ENCODE data around the gene MVD.

Gene MVD

DNA sequence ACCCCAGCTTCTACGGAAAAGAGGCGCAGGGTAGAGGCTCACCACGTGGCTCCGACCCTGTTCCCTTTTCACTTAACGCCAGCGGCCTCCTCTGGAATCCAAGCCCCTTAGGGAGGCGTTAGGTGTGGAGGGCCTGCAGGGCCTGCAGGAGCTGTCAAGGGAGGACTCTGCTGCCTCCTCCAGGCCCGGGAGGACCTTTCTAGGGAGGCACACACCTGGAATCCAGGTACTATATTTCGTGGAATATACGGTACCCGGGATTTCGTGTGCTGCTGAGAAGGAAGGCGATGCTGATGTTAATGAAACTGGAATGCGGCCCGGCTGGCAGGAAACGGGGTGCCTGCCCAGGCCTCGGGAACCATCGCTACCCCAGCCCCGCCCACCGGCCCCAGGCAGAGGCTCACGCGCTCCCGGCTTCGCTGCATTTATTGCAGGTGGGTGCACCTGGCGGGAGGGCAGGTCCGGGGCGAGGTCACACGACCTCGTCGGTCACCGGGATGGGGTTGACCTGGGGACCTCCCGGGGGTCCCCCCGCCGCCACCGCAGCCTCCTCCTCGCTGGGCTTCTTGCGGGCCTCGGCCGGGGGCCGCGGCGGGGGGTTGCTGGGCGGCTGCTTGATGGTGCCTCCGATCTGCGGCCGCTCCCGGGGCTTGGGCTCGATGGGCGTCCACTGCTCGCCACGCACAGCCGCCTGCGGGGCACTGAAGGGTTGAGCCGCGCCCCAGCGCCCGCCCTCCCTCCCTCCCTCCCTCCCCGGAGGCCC lies 19.8 kb downstream of the MVD start:
- no peak for FAIRE-seq

DNA sequence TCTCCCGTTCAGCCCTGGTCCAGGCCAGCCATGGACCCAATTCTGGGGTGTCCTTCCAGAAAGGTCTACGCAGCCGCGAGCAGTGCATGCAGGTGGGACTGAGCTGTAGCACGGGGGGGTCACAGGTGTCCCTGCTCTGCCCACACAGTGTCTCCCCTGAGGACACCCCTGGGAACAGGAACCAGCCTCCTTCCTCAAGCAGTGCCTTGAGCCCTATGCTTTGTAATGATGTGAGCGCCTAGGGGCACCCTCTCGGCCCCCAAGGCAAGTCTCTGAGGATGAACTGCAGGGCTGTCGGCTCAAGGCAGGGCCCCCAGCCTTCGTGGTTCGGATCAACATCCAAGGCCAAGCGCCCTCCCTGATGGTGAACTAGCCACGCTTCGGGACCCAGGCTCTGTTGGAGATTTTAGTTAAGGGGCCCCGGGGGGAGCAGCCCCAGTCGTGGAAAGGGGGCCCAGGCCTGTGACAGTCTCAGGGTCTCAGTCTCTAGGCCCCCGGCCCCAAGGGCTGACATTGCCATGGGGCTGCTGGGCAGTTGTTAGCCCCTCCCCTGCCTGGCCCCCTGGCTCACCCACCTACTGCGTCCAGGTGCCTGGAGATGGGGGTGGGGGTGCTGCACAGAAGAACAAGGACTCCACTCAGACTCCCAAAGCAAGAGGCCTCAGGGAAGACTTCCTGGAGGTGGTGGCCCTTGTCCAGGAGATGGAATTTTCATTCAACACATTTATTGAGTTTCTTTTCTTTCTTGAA lies 22.2 kb downstream of the MVD start:
- DNase-seq (ENCODE audit: low spot score) (no peak), FAIRE-seq (no peak)

More for the DNA sequence above, 19.8 kb downstream of the MVD start:
- DNase-seq (ENCODE audit: low spot score), result no peak

DNA sequence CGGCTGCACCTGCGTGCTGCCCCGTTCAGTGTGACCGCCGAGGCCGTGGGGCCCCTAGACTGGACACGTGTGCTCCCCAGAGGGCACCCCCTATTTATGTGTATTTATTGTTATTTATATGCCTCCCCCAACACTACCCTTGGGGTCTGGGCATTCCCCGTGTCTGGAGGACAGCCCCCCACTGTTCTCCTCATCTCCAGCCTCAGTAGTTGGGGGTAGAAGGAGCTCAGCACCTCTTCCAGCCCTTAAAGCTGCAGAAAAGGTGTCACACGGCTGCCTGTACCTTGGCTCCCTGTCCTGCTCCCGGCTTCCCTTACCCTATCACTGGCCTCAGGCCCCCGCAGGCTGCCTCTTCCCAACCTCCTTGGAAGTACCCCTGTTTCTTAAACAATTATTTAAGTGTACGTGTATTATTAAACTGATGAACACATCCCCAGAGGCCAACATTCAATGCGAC lies 22.8 kb downstream of the MVD start:
- FAIRE-seq, result no peak

DNA sequence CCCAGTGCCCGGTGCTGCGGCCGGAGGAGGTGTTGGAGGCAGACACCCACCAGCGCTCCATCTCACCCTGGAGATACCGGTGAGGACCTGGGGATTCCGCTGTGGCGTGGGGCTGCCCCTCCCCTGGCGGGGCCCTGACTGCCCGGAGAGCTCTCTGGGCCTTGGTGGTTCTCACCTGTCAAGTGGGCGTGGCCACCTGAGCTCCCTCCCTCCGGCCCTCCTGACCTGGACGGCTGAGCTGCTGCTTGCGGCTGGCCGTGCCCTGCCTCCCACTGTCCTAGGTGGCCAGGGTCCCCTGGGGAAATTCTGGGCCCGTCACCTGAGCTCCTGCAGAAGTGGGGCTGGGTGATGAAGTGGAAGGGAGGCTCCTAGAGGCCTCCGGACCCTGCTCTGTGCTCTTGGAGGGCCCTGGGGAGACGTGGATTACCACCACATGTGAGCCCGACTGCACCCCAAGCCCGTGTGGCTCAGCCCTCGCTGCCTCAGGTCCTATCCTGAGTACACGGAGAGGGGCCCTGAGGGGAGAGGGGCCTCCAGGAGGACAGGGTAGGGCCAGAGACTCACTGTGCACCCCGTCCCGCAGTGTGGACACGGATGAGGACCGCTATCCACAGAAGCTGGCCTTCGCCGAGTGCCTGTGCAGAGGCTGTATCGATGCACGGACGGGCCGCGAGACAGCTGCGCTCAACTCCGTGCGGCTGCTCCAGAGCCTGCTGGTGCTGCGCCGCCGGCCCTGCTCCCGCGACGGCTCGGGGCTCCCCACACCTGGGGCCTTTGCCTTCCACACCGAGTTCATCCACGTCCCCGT lies 23.5 kb downstream of the MVD start:
- FAIRE-seq (no peak), DNase-seq (ENCODE audit: low spot score) (no peak)

More for the DNA sequence above, 22.8 kb downstream of the MVD start:
- no peak for DNase-seq (ENCODE audit: low spot score)

DNA sequence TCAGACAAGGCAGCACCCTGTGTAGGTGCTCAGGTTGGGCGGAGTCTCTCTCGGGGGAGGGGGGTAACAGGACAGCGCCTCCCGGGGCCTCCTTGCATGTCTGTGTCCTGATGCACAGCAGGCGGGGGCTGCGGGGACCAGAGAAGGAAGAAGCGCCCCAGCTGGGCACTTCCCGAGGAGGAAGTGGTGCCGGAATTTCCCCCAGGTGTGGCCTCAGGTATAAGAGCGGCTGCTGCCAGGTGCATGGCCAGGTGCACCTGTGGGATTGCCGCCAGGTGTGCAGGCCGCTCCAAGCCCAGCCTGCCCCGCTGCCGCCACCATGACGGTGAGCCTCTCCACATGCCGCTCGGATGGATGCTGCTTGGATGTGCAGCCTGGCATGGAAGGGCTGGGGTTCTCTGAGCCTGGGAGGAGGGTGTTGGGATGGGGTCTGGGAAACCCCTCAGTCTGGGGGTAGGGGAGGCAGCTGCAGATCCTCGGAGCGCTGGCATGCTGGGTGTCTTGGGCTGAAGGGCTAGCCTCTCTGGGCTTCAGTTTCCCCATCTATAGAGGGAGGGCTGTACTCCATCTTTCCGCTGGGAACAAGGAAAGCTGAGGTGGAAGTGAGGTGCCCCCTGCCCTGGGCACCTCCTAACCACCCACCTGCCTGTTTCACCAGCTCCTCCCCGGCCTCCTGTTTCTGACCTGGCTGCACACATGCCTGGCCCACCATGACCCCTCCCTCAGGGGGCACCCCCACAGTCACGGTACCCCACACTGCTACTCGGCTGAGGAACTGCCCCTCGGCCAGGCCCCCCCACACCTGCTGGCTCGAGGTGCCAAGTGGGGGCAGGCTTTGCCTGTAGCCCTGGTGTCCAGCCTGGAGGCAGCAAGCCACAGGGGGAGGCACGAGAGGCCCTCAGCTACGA lies 24.3 kb downstream of the MVD start, which contains the start of gene IL17C:
Gene IL17C (plus strand): TSS at position 250 of the 908 bp plus-strand sequence. CDS start 70 bp downstream, at position 320.
- FAIRE-seq (no peak), DNase-seq (ENCODE audit: low spot score) (no peak)

DNA sequence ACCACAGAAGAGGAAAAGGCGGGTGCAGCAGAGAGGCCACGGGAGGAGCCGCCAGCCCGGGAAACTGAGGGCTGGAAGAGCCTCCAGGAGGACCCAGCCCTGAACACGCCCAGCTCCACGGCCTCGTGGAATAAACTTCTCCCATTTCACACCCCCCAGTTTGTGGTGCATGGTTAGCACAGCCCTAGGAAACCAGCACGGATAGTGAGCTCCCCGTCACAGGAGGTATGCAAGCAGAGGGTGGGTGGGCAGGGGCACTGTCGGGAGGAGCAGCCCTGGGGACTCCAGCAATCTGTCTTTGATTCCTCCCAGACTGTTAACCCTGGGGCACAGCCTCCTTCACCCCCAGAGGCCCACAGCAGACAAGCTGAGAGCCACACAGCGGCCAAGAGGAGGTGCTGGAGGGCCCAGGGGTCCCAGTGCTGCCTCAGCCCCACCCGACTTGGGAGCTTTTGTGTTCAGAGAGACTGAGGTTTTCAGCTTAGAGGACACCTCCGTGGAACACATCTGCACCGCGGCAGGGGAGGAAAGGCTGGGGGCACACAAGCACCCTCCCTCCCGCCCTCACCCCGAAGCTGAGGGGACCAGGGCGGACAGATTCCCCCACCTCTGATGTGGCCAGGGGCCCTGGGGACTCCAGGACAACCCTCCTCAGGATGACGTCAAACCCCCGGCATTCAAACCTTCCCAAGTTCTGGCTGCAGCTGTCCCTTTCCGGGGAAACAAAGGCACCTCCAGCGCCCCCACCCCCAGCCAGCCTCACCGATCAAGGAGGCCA lies 26.2 kb downstream of the MVD start:
- FAIRE-seq (no peak), DNase-seq (ENCODE audit: low spot score) (no peak)

DNA sequence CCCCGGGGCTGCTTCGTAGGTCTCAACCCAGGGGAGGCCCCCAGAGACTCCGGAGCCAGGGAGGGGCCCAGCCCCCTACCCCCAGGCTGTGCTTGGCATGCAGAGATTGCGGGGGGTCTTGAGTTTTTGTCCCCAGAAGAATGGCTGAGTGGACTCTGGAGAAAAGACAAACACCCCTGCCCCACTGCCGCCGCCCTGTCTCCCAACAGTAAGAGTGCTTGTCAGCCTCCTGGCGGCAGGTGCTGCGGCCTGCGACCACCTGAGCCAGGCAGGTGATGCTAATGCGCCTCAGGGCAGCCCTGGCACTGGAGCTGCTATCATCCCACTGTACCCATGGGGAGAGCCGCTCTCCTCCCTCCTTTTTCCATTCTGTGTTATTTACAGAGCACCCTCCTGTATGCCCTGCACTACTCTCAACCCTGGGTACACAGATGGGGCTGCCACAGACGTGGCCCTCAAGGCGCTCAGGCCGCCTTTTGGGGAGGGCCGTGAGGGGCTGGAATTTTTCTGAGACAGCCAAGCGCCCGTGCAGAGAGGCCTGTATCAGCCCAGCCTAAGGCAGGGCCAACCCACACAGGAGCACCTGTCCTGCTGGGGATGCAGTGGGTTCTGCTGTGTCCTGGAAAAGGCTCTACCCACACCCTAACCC lies 27.1 kb downstream of the MVD start:
- no peak for FAIRE-seq

DNA sequence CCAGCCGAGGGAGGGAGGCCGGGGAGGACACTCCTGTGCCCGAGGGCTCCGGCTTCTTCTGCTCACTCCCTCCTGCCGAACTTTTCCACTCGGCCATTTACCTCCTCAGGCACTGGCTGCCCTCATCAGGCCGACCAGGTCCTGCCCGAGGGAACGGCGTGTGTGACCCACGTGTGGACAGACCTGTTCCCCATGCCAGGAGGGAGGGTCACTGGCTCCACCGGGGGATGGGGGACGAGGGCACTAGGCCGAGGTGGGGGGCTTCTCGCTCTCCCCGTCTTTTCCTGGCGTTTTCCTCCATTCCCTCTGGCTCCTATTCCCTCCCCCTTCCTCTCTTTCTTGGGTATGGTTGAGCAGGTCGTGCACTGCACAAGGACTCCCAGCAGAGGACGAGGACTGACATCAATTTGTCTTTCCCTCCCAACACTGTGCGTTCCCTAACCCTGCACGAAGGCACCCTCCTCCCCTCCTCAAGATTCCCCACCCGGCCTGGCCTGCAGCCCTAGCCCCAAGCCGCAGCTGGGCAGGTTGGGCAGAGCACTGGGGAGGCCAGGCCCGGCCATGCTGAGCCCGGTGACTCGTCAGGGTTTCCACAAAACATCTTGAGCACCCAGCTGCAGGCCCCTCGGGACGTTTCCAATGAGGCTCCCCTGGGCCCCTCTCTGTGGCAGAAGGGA lies 27.8 kb downstream of the MVD start:
- no peak for DNase-seq (ENCODE audit: low spot score)

More for the DNA sequence above, 27.1 kb downstream of the MVD start:
- no peak for DNase-seq (ENCODE audit: low spot score)

DNA sequence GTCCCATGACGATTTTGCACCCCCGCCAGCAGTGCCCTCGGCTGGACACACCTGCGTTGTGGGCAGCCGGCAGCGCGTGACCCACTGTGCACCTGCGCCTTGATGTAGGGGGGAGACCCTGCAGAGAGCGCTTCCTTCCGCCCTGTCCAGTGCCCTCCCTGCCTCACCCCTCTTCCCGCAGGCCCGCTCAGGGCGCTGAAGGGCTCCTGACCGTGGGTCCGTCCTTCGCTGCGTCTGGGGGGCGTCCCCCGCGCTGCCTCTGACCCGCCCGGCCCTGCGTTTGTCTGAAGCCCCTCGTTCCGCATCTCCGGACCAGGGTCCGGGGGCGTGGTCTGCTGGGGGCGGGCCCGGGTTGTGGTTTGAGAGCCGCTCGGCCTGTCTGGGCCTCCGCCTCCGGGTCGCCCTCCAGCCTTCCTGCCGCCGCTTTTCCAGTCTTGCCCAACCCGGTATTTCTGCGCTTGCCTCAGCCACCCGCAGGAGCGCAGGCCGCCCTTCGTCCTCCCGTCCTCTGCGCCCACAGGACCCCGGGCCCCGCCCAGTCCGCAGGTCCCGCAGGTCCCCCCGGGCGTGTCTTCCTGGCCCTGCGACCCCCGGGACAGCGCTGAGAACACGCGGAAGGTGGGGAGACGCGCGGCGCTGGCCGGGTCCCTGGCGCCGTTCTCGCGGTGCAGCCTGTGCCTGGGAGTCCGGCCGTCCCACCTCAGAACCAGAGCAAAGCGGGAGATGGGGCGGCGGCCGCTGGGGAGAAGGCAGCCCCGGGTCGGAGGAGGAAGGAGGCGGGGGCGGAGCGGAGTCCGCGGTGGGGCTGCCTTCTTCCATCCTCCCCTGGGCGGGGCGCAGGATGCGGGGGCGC lies 28.5 kb downstream of the MVD start:
- DNase-seq (ENCODE audit: low spot score) (no peak), FAIRE-seq (no peak)

More for the DNA sequence above, 27.8 kb downstream of the MVD start:
- FAIRE-seq, result no peak

DNA sequence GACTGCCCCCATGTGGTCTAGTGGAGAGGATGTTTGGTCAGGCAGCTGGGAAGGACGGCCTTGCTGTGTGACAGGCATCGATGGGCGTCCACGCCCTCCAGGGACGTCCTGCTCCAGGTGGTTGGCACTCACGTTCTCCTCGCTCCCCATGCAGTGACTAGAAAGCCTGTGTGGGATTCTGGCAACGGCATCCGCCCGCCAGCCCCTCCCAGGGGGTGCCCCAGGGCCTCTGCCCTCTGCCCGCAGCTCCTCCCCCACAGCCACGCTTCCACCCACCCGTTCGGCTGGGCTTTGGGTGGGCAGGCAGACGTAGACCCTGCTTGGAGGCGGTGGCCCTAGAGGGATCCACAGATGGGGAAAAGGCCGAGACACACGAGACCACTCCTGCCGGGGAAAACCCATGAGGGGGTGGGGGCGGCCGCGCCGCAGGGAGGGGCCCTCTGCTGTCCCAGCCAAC lies 29.2 kb downstream of the MVD start:
- DNase-seq (ENCODE audit: low spot score), result peak; percentile 25
- FAIRE-seq, result no peak

DNA sequence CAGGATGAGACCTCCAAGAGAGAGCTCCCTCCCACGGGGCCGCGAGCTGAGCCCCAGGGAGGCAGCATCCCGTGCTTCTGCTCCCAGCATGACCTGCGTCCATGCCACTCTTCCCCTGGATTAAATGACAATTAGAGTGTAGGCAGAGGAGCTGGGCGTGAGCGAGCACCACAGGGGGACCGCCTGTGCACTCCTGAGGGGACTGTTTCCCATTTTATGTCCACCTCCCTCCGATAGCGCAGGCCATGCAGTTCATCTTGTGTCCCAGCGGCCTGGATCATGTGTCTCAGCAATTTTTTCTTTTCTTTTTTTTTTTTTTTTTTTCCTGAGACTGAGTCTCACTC lies 30.3 kb downstream of the MVD start:
- FAIRE-seq, result no peak
- DNase-seq (ENCODE audit: low spot score), result no peak

DNA sequence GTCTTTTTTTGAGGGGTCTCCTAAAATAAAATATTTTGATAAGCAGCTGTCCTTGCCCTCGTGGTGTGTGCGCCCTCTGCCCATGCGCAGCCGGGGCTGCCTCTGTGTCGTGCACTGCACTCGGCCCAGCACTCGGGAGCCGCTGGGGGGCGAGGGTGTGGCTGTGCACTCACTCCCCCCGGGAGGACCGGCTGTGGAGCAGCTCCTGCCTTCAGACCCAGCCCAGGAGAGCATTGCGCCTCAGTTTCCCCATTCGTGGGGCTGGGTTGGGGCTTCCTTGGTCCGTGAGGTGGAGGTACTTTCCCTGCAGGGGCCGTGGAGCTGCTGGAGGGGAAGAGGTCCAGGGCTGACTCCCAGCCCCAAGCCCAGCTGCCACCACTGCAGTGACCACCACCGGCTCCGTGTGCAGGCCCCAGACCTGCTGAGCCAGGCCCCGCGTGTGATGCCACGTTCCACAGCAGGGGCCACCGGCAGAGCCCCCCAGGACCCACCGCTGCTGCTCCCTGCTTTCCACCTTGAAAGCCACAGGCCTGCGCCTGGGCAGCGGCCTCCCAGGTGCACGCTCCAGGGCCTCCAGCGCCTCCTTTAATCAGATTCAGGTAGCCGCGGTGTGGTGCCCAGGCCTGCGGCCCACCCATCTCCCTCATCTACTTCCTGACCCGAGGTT lies 30.8 kb downstream of the MVD start:
- no peak for FAIRE-seq
- DNase-seq (ENCODE audit: low spot score), result no peak

DNA sequence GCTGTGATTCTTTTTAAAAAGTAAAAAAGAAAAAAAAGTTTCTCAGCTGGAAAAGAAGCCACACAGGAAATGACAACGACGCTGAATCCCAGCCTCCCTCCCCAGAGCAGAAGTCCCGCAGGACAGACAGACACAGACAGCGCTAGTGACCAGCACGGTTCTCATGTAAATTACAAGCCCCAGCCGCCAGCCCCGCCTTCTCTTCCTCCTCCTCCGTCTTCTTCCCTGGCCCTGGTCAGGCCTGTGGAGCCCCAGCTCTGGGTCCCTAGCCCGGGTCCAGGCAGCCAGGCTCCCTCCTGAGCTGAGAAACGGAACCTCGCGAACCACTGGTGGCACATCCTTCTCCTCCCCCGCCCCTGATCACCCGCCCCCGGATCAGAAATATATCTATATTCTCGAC lies 31.5 kb downstream of the MVD start:
- FAIRE-seq (no peak), DNase-seq (ENCODE audit: low spot score) (no peak)

DNA sequence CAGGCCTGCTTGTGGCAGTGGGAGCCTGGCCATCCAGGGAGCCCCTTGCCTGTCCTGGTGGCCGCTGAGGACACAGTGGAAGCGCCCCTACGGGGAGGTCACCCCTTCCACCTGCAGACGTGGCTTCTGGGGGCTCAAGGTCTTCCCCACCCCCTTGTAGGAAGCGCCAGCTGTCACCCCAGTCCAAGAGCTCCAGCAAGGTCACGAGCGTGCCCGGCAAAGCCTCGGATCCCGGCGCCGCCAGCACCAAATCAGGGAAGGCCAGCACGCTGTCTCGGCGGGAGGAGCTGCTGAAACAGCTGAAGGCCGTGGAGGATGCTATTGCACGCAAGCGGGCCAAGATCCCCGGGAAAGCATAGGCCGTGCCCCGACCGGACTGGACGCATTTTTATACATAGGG lies 31.9 kb downstream of the MVD start:
- no peak for DNase-seq (ENCODE audit: low spot score)
- no peak for FAIRE-seq

DNA sequence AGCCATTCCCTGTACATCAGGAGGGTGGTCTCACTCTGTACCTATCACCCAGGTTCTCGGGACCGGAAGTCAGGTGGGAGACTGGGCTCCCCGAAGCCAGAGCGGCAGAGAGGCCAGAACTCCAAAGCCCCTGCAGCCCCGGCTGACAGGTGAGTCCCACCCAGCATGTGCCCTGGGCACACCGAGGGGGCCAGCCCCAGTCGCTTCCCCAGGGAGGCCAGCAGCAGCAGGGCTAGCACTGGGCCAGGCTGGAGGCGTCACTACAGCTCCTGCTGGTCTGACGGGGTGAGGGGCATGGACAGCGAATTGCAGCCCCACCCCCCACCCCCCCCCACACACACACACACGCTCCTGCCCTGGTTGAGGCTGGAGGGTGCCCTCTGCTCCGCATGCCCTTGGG lies 32.5 kb downstream of the MVD start:
- FAIRE-seq (no peak), DNase-seq (ENCODE audit: low spot score) (no peak)

DNA sequence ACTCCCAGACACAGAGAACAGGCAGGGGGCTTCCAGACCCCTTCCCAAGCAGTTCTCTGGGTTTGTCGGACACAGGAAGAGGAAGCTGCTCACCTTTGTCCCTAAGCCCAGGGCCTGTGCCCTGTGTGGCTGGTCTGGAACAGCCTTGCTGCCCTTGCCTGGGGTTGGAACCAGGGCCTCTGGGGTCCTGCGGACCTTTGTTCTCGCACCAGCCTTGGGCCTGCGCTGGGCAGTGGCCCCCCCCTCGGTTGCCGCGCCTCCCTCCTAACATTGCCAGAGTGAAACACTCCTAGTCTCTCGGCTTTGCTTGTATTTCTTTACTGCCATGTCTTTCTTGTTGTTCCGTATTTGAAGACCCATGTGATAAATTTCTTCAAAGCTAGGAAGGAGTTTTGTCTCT lies 33.1 kb downstream of the MVD start:
- FAIRE-seq (no peak), DNase-seq (ENCODE audit: low spot score) (no peak)

DNA sequence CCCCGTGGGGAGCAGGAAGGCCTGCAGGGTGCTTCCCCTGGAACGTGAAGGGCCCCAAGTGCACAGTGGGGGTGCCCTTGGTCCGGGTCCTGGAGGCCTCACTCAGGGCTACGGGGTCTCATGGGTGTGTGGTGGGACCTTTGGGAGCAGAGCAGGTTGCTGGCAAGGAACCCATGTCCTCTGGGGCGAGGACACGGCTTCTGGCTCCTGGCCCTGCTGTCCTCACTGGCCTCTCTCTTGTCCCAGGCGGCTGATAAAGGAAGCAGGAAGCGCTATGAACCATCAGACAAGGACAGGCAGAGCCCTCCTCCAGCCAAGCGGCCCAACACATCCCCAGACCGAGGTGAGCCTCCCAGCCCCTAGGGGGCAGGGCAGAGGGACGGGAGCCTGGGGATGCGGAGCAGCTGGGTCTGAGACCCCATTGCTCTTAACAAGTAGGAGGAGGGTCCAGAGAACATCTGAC lies 34.3 kb downstream of the MVD start:
- peak; percentile 36 for DNase-seq (ENCODE audit: low spot score)
- FAIRE-seq, result no peak
